Activated T-cell treated with anti-CD3 and anti-CD28 coated beads, Interleukin-2, amount 50 U/mL, for 24 hours (primary cell): ENCODE measurements around the gene FKBP5.
A peak's percentile ranks its signal among the peaks of the same experiment; 100 is the strongest.
"Not testable (repeated sequence)": the region's sequence is repeated elsewhere in the genome, so short reads cannot be mapped to it uniquely, and the experiment has no call there.

Experiments
- DNase-seq: peaks from one replicate; pipeline ENCODE4 v3.0.0-alpha.2; 2020
- H3K27ac Mint-ChIP-seq: 2 replicates; pipeline ENCODE4 v1.8.0; 2020; ENCODE audit warnings: mild to moderate bottlenecking, mixed read lengths
- H3K27me3 Mint-ChIP-seq: 2 replicates; pipeline ENCODE4 v1.8.0; 2020; ENCODE audit warnings: mixed read lengths
- H3K36me3 Mint-ChIP-seq: 2 replicates; pipeline ENCODE4 v1.8.0; 2020; ENCODE audit warnings: low read depth, mixed read lengths
- H3K4me1 Mint-ChIP-seq: 2 replicates; pipeline ENCODE4 v1.8.0; 2020; ENCODE audit warnings: low read depth, mixed read lengths
- H3K4me3 Mint-ChIP-seq: 2 replicates; pipeline ENCODE4 v1.8.0; 2020; ENCODE audit warnings: mild to moderate bottlenecking, moderate library complexity, mixed read lengths
- H3K9me3 Mint-ChIP-seq: 2 replicates; pipeline ENCODE4 v1.8.0; 2020; ENCODE audit warnings: mixed read lengths

Gene FKBP5

GRCh38 chr6:35592178-35592577 lies 96.5 kb downstream of the FKBP5 start:
- no peak for DNase-seq
- no peaks in the 10 kb centered on the region for H3K9me3 Mint-ChIP-seq
- H3K27me3 Mint-ChIP-seq, result no peaks in the 10 kb centered on the region
- peak overlapping the region; percentile 69 for H3K27ac Mint-ChIP-seq
- H3K4me3 Mint-ChIP-seq, result no peak overlapping the region
- H3K36me3 Mint-ChIP-seq, result peaks cover 97% of the 10 kb centered on the region
- peaks cover 86% of the 10 kb centered on the region for H3K4me1 Mint-ChIP-seq

DNA sequence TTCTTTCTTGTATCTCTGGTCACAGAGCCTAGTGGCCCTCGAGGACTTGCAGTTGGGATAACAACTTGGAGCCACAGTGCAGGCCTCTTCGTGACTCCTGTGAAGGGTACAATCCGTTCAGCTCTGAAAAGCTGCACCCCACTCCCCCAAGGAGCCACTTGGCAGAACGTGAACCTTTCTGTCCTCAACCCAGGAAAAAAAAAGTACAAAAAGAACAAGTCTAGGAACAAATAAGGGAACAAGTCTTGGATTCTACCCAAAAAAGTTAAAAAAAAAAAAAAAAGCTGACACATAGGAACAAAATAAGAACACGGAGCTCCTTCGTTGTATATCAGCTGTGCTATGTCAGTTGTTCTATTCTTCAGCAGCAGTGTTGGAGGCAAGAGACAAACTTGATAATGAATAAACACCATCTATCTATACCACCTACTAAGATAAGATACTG lies 98.1 kb downstream of the FKBP5 start:
- Mint-ChIP-seq H3K9me3 (no peaks in the 10 kb centered on the region), H3K36me3 (peaks cover 97% of the 10 kb centered on the region), H3K4me1 (peaks cover 88% of the 10 kb centered on the region), H3K4me3 (no peak overlapping the region), H3K27ac (peak overlapping the region; percentile 69), H3K27me3 (no peaks in the 10 kb centered on the region)
- DNase-seq, result no peak

DNA sequence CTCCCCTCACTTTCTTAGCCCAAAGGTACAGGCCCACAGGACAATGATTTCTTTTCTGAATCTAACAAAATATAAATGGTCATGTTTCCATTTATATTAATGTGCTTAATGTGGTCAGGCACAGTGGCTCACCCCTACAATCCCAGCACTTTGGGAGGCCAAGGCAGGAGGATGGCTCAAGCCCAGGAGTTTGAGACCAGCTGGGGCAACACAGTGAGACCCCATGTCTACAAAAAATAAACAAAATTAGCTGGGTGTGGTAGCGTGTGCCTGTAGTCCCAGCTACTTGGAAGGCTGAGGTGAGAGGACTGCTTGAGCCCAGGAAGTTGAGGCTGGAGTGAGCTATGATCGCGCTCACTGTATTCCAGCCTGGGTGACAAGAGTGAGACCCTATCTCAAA lies 98.8 kb downstream of the FKBP5 start:
- Mint-ChIP-seq H3K9me3 (no peaks in the 10 kb centered on the region), H3K4me1 (peaks cover 85% of the 10 kb centered on the region), H3K4me3 (no peak overlapping the region), H3K27ac (peak overlapping the region; percentile 86), H3K27me3 (no peaks in the 10 kb centered on the region), H3K36me3 (peaks cover 93% of the 10 kb centered on the region)
- no peak for DNase-seq

DNA sequence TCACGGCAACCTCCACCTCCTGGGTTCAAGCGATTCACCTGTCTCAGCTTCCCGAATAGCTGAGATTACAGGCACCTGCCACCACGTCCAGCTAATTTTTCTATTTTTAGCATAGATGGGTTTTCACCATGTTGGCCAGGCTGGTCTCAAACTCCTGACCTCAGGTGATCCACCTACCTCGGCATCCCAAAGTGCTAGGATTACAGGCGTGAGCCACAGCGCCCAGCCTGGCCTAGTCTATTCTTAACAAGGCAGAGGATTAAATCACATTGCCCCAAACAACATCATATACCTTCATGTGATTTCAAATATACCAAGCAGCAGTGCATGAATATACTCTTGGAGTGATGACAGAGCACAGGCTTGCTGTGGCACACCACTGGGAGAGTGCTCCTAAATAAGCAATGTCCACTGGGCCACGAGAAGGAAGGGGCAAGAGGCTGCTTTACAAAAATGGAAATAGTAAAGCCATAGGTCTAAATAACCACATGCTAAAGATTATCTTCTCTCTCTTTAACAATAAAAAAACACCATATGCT lies 99.4 kb downstream of the FKBP5 start:
- no peaks in the 10 kb centered on the region for H3K9me3 Mint-ChIP-seq
- peaks cover 85% of the 10 kb centered on the region for H3K4me1 Mint-ChIP-seq
- DNase-seq, result no peak
- peak overlapping the region; percentile 86 for H3K27ac Mint-ChIP-seq
- no peaks in the 10 kb centered on the region for H3K27me3 Mint-ChIP-seq
- peaks cover 93% of the 10 kb centered on the region for H3K36me3 Mint-ChIP-seq
- no peak overlapping the region for H3K4me3 Mint-ChIP-seq

DNA sequence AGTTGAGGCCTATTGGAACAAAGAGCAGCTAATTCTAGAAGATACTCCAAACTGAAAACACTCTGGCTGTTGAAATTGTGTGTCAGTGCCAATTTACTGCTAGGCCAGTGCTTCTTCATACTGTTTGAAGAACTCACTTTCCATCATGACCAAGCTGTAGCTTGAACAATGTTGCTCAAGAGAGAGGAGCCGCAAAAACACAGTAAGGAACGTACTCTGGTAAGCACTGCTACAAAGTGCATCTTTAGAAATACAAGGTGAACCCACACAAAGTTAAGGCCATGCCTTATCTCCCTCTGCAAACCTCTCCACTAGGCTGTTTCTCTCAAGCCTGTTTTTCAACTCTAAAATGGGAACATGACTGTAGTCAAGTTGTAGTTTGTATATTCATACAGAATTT lies 101.5 kb downstream of the FKBP5 start:
- H3K27ac Mint-ChIP-seq, result peak overlapping the region; percentile 77
- DNase-seq, result no peak
- H3K27me3 Mint-ChIP-seq, result no peaks in the 10 kb centered on the region
- no peak overlapping the region for H3K4me3 Mint-ChIP-seq
- peaks cover 93% of the 10 kb centered on the region for H3K36me3 Mint-ChIP-seq
- peaks cover 80% of the 10 kb centered on the region for H3K4me1 Mint-ChIP-seq
- no peaks in the 10 kb centered on the region for H3K9me3 Mint-ChIP-seq

DNA sequence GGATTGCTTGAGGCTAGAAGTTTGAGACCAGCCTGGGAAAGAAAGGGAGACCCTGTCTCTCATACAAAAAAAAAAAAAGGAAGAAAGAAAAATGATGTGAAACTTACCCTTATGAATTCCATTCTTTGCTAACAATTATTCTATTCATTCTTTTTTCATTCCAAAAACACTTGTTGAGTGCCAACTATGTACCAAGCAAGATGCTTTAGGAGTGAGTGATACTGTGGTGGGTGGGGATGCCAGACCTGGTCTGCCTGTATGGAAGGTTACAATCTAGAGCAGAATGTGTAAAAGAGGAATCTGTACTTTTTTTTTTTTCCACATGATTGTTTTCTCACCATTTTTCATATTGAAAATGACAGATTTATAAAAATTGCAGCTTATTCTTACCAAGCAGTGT lies 102.2 kb downstream of the FKBP5 start:
- H3K27ac Mint-ChIP-seq, result peak overlapping the region; percentile 77
- no peaks in the 10 kb centered on the region for H3K27me3 Mint-ChIP-seq
- peaks cover 81% of the 10 kb centered on the region for H3K4me1 Mint-ChIP-seq
- peaks cover 93% of the 10 kb centered on the region for H3K36me3 Mint-ChIP-seq
- no peak for DNase-seq
- H3K9me3 Mint-ChIP-seq, result no peaks in the 10 kb centered on the region
- no peak overlapping the region for H3K4me3 Mint-ChIP-seq

- H3K4me1 Mint-ChIP-seq, result peaks cover 75% of the 10 kb centered on the region
- H3K36me3 Mint-ChIP-seq, result peaks cover 89% of the 10 kb centered on the region
- no peaks in the 10 kb centered on the region for H3K9me3 Mint-ChIP-seq
- no peaks in the 10 kb centered on the region for H3K27me3 Mint-ChIP-seq
- no peak for DNase-seq
- H3K4me3 Mint-ChIP-seq, result no peak overlapping the region
- peak overlapping the region; percentile 77 for H3K27ac Mint-ChIP-seq
Observed at GRCh38 chr6:35585658-35586057, 103.1 kb downstream of the FKBP5 start.

DNA sequence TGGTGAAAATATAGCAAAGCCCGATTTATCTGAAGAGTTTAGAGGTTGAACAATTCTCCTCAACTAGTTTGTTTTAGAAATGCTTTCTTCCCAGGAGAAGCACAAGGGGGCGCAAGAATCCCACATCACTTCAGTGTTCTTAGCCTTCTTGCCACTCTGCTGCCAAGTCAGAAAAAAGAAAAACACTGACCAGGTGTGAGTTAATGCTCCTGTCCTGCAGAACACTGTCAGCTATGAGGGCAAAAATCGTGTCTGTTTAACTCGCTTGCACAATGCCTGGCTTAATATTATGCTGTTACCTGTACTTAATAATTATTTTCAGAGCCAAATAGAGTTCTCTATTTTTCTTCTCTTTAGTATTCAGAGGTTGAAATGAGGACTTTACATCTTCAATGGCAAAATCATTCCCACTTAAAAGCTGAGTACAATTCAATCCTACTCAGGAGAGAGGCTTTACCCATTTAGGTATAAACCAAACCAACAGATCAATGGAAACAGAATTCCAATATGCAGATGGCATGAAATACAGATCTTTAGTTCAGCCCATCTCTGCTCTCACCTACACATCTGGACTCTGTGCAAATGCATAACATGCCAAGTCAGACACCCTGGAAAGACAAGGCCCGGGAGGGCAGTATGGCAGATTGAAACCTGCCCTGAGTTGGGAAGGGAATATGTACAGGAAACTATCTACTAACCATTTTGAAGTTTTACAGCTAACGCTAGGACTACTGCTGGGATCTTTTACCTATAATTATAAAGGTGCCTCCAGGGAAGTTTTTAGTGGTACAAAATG lies 104.6 kb downstream of the FKBP5 start:
- H3K9me3 Mint-ChIP-seq, result no peaks in the 10 kb centered on the region
- no peak overlapping the region for H3K4me3 Mint-ChIP-seq
- no peaks in the 10 kb centered on the region for H3K27me3 Mint-ChIP-seq
- peak overlapping the region; percentile 72 for H3K27ac Mint-ChIP-seq
- H3K36me3 Mint-ChIP-seq, result peaks cover 85% of the 10 kb centered on the region
- peak; percentile 69 for DNase-seq
- peaks cover 60% of the 10 kb centered on the region for H3K4me1 Mint-ChIP-seq

DNA sequence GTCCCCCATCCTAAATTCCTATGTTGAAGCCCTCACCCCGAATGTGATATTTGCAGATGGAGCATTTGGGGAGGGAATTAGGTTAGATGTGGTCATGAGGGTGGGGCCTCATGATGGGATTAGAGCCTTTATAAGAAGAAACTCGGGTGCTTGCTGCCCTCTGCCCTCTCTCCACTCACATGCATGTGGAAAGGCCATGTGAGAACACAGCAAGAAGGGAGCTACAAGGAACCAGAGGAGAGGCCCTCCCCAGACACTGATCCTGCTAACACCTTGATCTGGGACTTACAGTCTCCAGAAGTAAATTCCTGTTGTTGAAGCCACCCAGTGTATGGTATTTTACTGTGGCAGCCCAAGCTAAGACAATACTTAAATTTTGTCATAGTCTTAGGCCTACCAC lies 106.4 kb downstream of the FKBP5 start:
- no peak overlapping the region for H3K4me3 Mint-ChIP-seq
- peaks cover 87% of the 10 kb centered on the region for H3K36me3 Mint-ChIP-seq
- no peak for DNase-seq
- H3K27ac Mint-ChIP-seq, result no peak overlapping the region
- no peaks in the 10 kb centered on the region for H3K27me3 Mint-ChIP-seq
- peaks cover 49% of the 10 kb centered on the region for H3K4me1 Mint-ChIP-seq
- no peaks in the 10 kb centered on the region for H3K9me3 Mint-ChIP-seq

DNA sequence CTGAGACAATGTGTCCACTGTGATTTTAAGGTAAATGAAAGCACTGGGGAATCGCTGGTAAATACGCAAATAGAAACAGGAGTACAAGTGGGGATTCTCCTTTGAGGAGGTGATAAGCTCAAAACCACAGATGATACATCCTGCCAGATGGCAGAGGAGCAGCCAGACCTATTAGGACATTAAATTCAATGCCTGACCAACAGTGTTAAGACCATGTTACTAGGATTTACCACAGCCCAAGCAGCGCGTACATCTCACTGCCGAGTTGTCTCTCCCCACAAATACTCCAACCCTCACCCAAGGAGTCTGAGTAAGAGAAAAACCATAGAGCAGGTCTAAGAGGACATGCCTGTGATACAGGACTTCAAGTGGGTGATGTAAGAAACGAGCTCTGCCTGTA lies 107.1 kb downstream of the FKBP5 start:
- Mint-ChIP-seq H3K9me3 (no peaks in the 10 kb centered on the region), H3K27ac (peak overlapping the region; percentile 73), H3K36me3 (peaks cover 87% of the 10 kb centered on the region), H3K27me3 (no peaks in the 10 kb centered on the region), H3K4me1 (peaks cover 42% of the 10 kb centered on the region), H3K4me3 (no peak overlapping the region)
- no peak for DNase-seq

- Mint-ChIP-seq H3K36me3 (peaks cover 87% of the 10 kb centered on the region), H3K27me3 (no peaks in the 10 kb centered on the region), H3K4me3 (no peak overlapping the region), H3K27ac (peak overlapping the region; percentile 14), H3K9me3 (no peaks in the 10 kb centered on the region), H3K4me1 (peaks cover 35% of the 10 kb centered on the region)
- DNase-seq, result no peak
Observed at GRCh38 chr6:35580836-35581235, 107.9 kb downstream of the FKBP5 start.

DNA sequence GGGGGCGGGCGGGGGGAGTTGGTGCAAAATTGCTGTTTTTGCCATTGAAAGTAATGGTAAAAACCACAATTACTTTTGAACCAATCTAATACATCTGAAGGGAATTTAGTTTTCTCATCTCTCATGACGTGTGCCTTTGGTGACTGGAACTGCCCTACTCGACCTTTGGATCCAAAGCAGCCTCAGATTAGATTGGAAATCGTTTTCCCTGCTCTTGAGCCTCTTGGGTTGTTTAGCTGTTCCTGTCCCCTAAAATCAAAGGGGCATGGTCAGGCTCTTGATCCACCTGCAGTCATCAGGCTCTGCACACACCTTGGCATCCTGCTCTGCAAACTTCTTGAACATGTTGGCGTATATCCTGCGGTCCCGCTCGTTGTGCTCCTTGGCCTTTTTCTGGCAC lies 112.0 kb downstream of the FKBP5 start:
- Mint-ChIP-seq H3K36me3 (peaks cover 89% of the 10 kb centered on the region), H3K27me3 (no peaks in the 10 kb centered on the region), H3K4me3 (no peak overlapping the region), H3K9me3 (no peaks in the 10 kb centered on the region), H3K27ac (peak overlapping the region; percentile 51), H3K4me1 (peaks cover 3% of the 10 kb centered on the region)
- no peak for DNase-seq

- DNase-seq, result no peak
- no peaks in the 10 kb centered on the region for H3K27me3 Mint-ChIP-seq
- no peaks in the 10 kb centered on the region for H3K9me3 Mint-ChIP-seq
- H3K36me3 Mint-ChIP-seq, result peaks cover 72% of the 10 kb centered on the region
- H3K4me3 Mint-ChIP-seq, result no peak overlapping the region
- peaks cover 3% of the 10 kb centered on the region for H3K4me1 Mint-ChIP-seq
- H3K27ac Mint-ChIP-seq, result no peak overlapping the region
Observed at GRCh38 chr6:35573495-35574110, 115.1 kb downstream of the FKBP5 start.

DNA sequence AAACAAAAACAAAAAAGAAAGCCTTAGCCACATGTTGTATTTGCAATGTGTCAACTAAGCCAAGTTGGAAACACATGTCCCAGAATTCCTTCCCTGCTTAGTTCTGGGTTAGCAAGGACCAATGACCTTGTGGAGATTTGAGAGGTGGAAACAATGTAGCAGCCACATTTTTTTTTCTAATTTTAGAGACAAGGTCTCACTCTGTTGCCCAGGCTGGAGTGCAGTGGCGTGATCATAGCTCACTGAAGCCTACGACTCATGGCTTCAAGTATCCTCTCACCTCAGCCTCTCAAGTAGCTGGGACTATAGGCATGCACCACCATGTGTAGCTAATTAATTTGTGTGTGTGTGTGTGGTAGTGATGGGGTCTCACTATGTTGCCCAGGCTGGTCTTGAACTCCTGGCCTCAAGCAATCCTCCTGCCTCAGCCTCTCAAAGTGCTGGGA lies 117.8 kb downstream of the FKBP5 start:
- Mint-ChIP-seq H3K27ac (peak overlapping the region; percentile 37), H3K36me3 (peaks cover 47% of the 10 kb centered on the region)
- not testable (repeated sequence) for H3K4me3 Mint-ChIP-seq, H3K27me3 Mint-ChIP-seq, H3K9me3 Mint-ChIP-seq, DNase-seq, H3K4me1 Mint-ChIP-seq

- H3K4me3 Mint-ChIP-seq, result no peak overlapping the region
- H3K36me3 Mint-ChIP-seq, result peaks cover 28% of the 10 kb centered on the region
- H3K9me3 Mint-ChIP-seq, result no peaks in the 10 kb centered on the region
- peak; percentile 56 for DNase-seq
- no peaks in the 10 kb centered on the region for H3K27me3 Mint-ChIP-seq
- peaks cover 6% of the 10 kb centered on the region for H3K4me1 Mint-ChIP-seq
- peak overlapping the region; percentile 69 for H3K27ac Mint-ChIP-seq
Observed at GRCh38 chr6:35569011-35569461, 119.7 kb downstream of the FKBP5 start.
